CD4-positive, alpha-beta T cell treated with Interferon gamma for 1 hour (primary cell): ENCODE results near the gene PIAS2.
"Not testable (repeated sequence)": the region's sequence is repeated elsewhere in the genome, so short reads cannot be mapped to it uniquely, and the experiment has no call there.

ENCODE experiments used
- DNase-seq: peaks from one replicate; pipeline ENCODE4 v3.0.0-alpha.2; 2020

The PIAS2 gene

DNA sequence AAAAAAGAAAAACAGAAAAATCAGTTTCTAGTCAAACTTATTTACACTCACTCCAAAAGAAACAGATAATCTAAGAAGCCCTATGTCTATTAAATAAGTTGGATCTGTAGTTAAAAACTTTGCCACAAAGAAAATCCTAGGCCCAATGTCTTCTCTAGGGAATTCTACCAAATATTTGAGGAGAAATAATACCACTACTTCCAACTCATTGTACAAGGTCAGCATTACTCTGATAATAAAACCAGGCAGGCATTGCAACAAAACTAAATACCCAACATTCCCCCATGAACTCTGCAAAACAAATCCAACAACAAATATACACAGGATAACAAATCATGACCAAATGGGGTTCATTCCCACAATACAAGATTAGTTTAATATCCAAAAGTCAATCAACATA lies 86.7 kb downstream of the PIAS2 start:
- DNase-seq: no peak

DNA sequence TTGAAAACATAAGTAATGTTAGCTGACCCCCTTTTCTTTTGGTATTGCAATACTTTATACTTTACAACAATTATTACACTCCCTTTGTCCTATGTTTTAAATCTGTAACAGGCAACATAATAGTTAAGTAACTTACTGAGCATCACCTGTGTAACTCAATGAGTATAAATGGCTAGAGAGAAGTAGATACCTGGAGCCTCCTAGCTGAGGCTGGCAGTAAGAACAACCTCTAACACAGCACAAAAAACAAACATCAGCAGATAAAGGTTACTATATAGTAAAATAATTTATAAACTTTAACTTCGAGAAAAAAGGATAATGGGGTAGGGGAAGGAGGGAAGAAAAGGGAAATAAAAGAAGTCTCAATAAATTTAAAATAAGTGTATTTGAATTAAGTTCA lies 87.4 kb downstream of the PIAS2 start:
- DNase-seq: no peak

- no peak for DNase-seq
Observed at GRCh38 chr18:46829531-46829930, 87.8 kb downstream of the PIAS2 start.

DNA sequence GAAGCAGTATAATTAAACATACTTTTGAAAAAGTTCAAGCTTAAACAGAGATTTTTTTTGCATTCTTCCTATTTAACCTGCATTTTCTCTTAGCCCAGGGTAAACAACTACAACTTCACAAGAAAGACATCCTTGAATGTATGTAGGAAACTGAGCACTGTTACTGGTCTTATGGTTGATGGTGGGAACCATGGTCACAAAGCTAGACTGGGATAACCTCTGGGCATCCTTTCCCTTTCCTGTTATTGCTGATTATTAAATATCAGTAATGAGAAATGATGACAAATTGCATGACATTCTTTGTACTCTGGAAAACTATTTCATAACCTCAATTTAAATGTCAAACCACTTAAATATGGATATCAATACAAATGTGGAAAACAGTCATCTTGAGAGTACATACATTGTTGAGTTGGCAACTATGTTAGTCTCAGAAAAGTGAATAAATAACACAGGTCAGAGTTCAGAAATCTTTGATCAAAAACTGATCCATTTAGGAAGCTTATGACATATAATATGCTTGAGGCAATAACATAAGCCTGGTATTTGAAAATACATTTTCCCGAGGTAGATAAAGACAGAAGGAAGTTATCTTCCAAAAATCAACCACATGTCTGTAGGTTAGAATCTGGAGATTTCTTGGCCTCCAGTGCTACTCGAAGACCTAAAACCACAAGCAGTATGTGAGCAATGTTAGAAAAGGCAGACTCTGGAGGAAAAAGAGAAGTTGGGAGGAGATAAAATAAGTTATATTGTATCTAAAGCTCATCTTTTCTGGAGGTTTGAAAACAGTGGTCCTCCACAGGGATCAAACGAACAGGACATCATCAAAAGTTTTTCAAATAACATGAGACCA lies 95.2 kb downstream of the PIAS2 start:
- no peak for DNase-seq

DNA sequence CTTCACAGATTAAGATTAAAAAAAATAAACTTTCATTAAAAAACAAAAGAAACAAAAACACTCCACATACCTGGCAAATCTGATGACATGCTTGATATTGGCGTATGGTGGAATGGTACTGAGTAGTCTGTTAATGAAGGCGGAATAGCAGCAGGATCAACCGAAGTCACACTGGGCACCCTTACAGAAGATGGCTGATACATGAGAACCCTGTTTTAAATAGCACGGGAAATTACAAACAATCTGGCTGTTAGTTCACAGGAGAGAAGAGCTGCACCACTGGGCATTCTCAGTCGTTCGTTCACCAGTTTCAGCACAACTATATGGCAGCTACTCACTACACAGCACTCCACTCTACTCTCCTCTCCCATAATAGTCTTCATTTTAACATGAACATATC lies 96.4 kb downstream of the PIAS2 start:
- no peak for DNase-seq

DNA sequence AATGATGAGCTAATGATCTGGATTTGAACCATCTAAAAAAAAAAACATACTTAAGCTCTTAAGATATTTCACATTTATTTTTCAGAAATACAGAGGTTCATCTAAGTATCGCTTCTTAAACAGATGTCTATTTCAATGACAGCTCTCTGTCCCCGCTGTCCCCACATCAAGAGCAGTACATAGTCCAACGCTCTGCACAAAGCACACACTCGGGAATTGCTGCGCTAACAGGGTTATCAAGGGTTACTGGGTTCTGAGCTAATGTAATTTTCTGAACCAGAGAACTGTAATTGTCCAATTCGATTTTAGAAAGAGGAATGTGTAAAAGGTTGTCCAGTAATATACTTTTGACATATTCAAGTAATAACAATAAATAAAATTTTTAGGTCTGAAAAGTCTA lies 101.6 kb downstream of the PIAS2 start:
- DNase-seq: no peak

- no peak for DNase-seq
Observed at GRCh38 chr18:46814399-46814798, 102.9 kb downstream of the PIAS2 start.

DNA sequence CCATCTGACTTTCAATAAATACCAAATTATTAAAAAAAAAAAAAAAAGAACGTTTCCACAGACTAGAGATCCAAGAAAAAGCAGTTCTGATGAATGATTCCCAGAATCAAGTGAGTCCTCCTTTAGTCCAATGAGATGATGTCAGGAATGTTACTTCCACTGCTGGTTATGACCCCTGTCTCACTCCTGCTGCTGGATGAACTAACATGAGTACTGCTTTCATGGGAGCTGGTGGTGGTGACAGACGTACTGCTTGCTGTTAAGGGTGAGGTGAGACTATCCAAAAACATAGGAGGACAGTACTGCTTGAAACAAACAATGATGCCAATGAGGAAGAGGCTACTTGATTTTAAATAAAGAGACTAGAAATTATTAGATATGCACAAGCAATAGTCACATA lies 105.0 kb downstream of the PIAS2 start:
- no peak for DNase-seq

DNA sequence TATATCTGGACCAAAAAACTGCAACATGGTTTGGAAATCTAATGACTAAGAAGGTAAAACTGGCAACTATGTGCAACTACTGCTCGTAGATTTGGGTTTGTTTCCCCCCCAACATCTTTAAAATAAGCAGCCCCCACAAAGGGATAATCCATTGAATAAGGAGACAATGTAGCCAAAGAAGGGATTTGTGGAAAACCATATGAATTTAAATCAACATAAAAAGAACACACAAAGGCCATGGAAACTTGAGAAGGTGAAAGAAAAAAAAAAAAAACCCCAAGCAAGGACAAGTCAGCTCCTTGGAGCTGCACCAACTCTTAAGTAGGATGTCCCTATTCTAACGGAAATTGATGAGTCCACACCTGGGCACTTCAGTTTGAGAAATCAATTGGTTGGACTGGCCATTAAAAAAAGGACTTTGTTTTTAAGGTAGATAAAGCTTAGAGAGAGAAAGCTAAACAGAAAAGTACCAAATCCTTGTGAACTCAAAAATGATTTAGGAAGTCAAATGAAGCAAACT lies 106.8 kb downstream of the PIAS2 start:
- no peak for DNase-seq

- no peak for DNase-seq
Observed at GRCh38 chr18:46809145-46809544, 108.2 kb downstream of the PIAS2 start.

DNA sequence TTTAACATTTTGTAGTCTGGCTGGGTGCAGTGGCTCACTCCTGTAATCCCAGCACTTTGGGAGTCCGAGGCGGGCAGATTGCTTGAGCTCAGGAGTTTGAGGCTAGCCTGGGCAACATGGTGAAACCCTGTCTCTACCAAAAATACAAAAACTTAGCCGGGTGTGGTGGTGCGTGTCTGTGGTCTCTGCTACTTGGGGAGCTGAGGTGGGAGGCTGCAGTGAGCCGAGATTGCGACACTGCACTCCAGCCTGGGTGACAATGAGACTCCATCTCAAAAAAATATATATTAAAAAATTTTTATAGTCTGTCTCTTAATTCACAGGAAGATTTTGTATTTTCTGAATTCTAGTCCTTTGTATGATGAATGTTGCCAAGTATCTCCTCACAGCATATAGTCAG lies 121.4 kb downstream of the PIAS2 start:
- DNase-seq: not testable (repeated sequence)

DNA sequence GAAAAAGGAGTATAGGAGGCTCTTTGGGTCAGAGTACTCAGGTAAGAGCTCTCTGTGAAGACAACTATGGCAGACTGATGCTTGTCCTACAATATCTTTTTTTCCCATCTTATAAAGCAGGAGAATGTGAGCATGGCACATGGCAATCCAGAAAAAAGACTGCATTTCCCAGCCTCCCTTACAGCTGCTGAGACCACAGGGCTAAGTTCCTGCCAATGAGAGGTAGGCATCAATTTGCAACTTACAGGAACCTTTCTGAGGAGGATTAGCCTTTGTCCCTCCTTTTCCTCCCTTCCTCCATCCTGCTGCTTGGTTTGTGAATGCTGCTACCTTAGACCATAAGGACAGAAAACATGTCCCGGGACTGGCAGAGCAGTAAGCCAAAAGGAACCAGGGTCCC lies 122.7 kb downstream of the PIAS2 start:
- no peak for DNase-seq

DNA sequence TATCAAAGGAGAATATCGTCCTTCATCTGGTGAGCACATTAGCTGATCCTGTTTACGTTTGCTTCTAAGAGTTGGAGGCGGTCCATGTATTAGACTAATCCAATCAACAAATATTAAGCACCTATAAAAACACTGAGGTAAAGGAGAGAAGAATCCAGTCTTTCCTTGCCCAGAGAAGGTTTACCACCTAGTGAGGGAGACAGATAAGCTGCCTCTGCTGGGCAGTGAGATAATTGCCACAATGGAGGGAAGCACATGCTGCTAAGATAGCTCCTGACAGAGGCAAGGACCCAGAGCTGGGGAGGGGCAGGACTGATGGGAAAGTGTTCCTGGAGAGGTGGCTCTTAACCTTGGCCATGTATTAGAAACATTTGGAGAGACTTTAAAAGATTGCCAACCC lies 123.7 kb downstream of the PIAS2 start:
- no peak for DNase-seq

GRCh38 chr18:46789088-46789487 lies 128.2 kb downstream of the PIAS2 start:
- no peak for DNase-seq

DNA sequence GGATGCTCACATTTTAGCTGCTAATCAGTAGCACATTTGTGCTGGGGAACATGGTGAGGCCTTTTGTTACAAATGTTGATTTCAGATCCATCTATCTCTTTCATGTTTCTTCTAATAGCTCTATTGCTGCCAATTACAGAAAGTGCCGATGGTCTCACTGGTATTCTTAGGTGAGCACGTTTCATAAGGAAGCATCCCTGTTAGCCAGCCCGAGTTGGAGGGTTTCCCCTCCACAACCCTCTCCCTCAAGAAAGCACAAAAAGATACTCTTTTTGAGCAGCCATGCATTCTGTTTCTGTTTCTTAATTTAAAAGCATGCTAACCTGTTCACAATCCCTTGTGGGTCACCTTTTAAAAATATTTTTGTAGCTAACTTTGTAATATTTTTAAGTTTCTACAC lies 129.6 kb downstream of the PIAS2 start:
- DNase-seq: no peak

DNA sequence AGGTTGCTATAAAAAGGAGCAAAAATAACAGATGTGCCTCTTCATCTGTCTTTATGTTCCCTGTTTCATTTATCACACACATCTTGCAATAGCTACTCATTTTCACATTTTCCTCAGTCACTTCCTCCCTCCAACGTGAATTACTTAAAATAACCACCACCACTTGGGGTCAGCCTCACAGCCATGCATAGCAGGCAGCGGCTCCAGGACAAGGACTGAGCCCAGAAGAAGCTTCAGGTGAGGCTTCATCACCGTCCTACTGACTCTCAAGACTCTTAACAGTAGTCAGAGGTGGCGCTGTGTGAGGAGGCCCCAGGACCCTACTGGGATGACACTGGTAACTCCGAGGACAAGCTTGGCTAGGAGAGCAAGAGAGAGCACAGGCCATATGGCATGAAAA lies 144.9 kb downstream of the PIAS2 start:
- DNase-seq: no peak

DNA sequence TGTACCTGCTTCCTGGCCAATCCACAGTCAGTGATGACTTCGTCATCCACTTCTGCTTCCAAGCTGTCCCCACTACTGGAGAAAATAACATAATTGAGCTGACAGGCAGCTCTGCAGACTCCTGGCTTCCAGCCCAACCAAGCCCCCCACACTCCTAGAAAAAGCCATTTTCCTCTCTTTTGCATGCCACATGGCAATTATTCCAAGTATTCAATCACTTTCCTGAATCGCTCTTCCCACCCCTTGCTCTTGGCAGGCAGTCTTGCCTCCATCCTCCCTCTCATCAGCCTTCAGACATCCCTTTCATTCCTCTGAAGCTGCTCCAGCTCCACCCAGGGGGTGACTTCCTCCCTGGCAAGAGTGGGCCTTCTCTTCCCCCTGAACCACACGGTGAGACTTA lies 146.2 kb downstream of the PIAS2 start:
- no peak for DNase-seq

DNA sequence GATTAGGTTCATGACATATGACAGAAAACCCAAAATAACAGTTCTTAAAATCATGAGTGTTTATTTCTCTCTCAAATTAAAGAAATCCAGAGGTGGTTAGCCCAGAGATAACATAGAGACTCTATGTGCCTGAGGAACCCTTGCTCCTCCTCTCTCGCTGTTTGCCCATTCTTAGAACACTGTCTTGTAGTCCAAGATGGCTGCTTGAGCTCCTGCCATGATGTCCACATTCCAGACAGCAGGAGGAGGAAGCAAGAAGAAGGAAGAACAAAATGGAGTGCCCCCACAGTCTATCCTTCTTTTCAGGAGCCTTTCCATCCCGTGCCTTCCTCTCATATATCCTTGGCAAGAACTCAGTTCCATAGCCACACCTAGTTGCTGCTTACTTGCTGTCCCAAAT lies 146.6 kb downstream of the PIAS2 start:
- no peak for DNase-seq

DNA sequence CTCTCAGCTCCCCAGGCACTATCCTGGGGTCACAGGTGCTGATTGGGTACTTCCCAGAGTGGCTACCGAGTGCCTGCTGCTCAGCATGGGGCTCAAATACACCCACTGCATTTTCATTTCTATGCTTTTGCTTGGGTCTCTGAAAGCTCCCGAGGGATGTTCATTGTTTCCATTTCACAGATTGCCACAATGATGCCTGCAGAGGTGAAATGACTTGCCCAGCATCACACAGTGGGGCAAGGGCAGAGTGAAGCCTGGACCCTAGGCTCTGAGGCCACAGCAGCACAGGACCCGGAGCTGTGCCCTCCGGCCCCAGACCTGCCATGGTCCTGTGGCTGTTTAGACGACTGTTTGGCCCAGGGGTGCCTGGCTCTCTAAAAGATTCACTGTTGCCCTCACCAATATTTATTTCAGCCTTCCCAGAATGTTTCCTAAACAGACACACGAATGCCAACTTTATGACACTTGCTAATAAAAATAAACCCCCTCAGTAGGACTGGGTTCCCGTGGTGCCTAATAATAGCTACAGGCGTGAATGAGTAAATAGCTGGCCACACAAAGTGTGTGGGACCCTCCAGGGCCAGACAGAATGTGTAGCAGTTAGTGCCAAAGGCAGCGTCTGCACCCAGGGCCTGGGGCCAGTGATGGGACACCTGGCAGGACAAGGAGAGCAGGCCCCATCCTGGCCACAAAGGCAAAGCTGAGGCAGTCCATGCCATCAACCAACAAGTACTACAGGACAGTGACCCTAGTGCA lies 149.0 kb downstream of the PIAS2 start:
- no peak for DNase-seq

DNA sequence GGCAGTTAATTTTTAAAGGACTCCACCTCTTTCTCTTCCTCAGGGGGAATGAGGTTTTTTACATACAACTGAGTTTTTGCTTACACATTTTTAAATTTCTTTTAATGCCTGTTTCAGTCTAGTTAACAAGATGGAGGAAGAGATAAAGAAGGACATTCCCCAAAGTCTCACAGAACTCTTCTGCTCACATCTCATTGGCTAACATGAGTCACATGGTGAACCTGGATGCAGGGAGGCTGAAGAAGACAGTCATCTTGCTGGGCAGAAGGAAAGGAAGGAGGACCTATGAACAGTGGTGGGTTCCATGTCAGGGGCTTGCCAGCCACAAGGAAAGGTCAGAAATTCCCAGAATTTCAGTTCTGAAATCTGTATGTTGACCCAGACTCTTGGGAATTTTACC lies 150.1 kb downstream of the PIAS2 start:
- no peak for DNase-seq

DNA sequence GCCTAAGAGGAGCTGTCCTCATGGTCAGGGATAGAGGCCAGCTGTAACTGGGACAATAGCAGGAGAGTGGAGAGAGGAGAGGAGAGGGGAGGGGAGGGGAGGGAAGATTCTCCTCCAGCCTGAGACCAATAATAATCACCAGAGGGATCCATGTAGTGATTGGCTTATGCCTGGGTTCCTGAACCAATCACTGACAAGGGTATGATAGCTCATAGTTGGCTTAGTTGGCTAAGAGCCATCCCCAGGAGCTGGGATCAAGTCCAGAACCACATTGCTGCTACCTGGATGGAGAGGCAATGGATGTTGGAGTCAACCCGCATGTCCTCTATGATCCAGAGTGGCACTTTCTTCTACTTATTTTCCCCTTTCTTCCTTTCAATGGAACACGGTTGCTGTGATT lies 152.7 kb downstream of the PIAS2 start:
- no peak for DNase-seq

DNA sequence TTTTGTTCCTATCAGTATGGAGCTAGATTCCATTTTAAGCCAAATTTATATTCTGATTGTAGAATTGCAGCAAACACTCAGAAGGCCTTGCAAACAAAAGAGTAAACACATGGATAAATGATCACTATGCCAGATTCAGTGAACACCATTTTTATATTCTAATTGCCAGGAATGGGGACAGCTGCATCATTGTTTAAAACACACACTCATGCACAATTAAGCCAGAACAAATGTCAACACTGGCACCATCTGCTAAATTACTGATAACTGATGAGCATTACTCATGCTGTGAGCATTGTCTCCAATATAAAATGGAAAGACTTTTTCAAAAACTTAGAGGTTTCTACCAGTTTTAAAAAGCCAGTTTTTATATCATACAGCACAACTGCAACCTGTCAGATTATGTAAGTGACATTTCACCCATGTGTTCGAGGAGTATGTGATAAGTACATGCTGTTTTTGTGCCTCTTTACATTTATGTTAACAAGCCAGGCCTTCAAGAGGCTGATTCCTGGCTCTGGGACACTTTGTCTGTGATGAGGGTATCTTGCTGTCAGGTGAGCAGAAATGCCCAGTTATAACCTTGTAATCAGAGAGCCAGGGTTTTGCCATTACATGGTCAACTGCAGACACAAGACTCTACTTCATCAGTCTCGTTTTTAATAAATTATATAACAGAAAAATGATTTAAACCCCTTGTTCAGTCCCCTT lies 156.1 kb downstream of the PIAS2 start:
- no peak for DNase-seq

GRCh38 chr18:46759890-46760289 lies 157.4 kb downstream of the PIAS2 start:
- DNase-seq: no peak
